SK-N-SH (cell line): ENCODE data around the gene SERF2. TPM values are rescaled to one million over a fixed set of nuclear protein-coding genes. Genes with fewer than 3 reads are reported as not detected.

Experiments
- CTCF ChIA-PET: fragments of 300-600, 350-600 bp; formaldehyde crosslinking; extraction: SDS; loops from one replicate; lab custom pipeline; 2021; lab: Yijun Ruan, JAX
- POLR2A ChIA-PET: fragments of 350-600 bp; sonication (Branson Sonifier 250); formaldehyde crosslinking; extraction: SDS; loops from one replicate; lab custom pipeline; 2020; ENCODE audit warnings: antibody characterized with exemption, inconsistent platforms; lab: Yijun Ruan, JAX
- DNase-seq: peaks from one replicate; pipeline ENCODE4 v3.0.0; 2012
- H2AFZ ChIP-seq: fragments of 200-600 bp; sonication (generic); 2 replicates; pipeline ENCODE4 v1.8.1; 2016; ENCODE audit warnings: antibody characterized with exemption, mild to moderate bottlenecking, low read depth
- H3F3A ChIP-seq: fragments of 200-600 bp; sonication (generic); replicated peaks from 2 replicates; pipeline ENCODE3; 2016; ENCODE audit warnings: antibody characterized with exemption, mild to moderate bottlenecking; ENCODE audit not compliant: insufficient read depth
- H3K27ac ChIP-seq, 2 experiments: fragments of 200-500 bp in 1 of 2; fragments of 200-600 bp in 1 of 2; sonication (Bioruptor generic) in 1 of 2; sonication (generic), shearing (Covaris generic) in 1 of 2; 2 replicates each; pipeline versions ENCODE4 v1.5.1 to v1.6.1; 2014 to 2016; ENCODE audit warnings: low read depth in 2 of 2, inconsistent platforms in 1 of 2, low read length in 1 of 2, mild to moderate bottlenecking in 1 of 2, mixed read lengths in 1 of 2
- H3K27me3 ChIP-seq: fragments of 200-600 bp; sonication (generic), shearing (Covaris generic); 2 replicates; pipeline ENCODE4 v1.6.1; 2016; ENCODE audit warnings: mixed run types; ENCODE audit not compliant: insufficient read depth
- H3K36me3 ChIP-seq, 2 experiments: fragments of 200-500 bp in 1 of 2; fragments of 200-600 bp in 1 of 2; sonication (Bioruptor generic) in 1 of 2; sonication (generic) in 1 of 2; replicated peaks in 1 of 2; 2 replicates each; pipeline versions ENCODE3 to v1.5.1; 2014 to 2016; ENCODE audit warnings: low read length in 1 of 2, mild to moderate bottlenecking in 1 of 2; ENCODE audit not compliant: insufficient read depth in 2 of 2, control insufficient read depth in 1 of 2
- H3K4me1 ChIP-seq, 2 experiments: fragments of 200-500 bp in 1 of 2; fragments of 200-600 bp in 1 of 2; sonication (Bioruptor generic) in 1 of 2; sonication (generic), shearing (Covaris generic) in 1 of 2; 2 replicates each; pipeline versions ENCODE4 v1.5.1 to v1.6.1; 2014 to 2016; ENCODE audit warnings: low read depth in 1 of 2, low read length in 1 of 2, mixed run types in 1 of 2; ENCODE audit not compliant: insufficient read depth in 2 of 2, control insufficient read depth in 1 of 2
- H3K4me2 ChIP-seq: fragments of 200-600 bp; sonication (generic), shearing (Covaris generic); 2 replicates; pipeline ENCODE4 v1.6.1; 2017; ENCODE audit warnings: mixed run types
- H3K4me3 ChIP-seq, 2 experiments: fragments of 200-500 bp in 1 of 2; fragments of 200-600 bp in 1 of 2; sonication (Bioruptor generic) in 1 of 2; sonication (generic), shearing (Covaris generic) in 1 of 2; 2 replicates each; pipeline versions ENCODE4 v1.5.1 to v1.8.1; 2014 to 2016; ENCODE audit warnings: low read depth in 2 of 2, inconsistent platforms in 1 of 2, low read length in 1 of 2, mild to moderate bottlenecking in 1 of 2, mixed read lengths in 1 of 2, moderate library complexity in 1 of 2
- H3K79me2 ChIP-seq: fragments of 200-600 bp; sonication (generic); 2 replicates; pipeline ENCODE4 v1.8.1; 2017; ENCODE audit warnings: mild to moderate bottlenecking; ENCODE audit not compliant: insufficient read depth
- H3K9ac ChIP-seq: fragments of 200-600 bp; sonication (generic); 2 replicates; pipeline ENCODE4 v1.6.1; 2017; ENCODE audit warnings: mixed run types
- H3K9me2 ChIP-seq: fragments of 200-600 bp; sonication (generic); 2 replicates; pipeline ENCODE4 v1.6.1; 2017; ENCODE audit warnings: mixed run types
- H3K9me3 ChIP-seq: fragments of 200-600 bp; sonication (generic); 2 replicates; pipeline ENCODE4 v1.6.1; 2017; ENCODE audit warnings: mixed run types, mild to moderate bottlenecking, moderate library complexity
- H4K20me1 ChIP-seq: fragments of 200-600 bp; sonication (generic); 2 replicates; pipeline ENCODE4 v1.6.1; 2017; ENCODE audit warnings: mild to moderate bottlenecking, mixed run types; ENCODE audit not compliant: insufficient read depth
- CHD2 ChIP-seq: fragments of 150-350 bp; IDR thresholded peaks from 2 replicates; pipeline ENCODE4 v1.6.1; 2018; ENCODE audit warnings: low read length; ENCODE audit not compliant: partially characterized antibody
- EZH2phosphoT487 ChIP-seq: fragments of 200-600 bp; sonication (generic); IDR thresholded peaks from 2 replicates; pipeline ENCODE4 v1.6.1; 2017; ENCODE audit warnings: low read depth, mixed run types, mild to moderate bottlenecking, antibody characterized with exemption, moderate library complexity, borderline replicate concordance
- FOXM1 ChIP-seq: IDR thresholded peaks from 2 replicates; pipeline ENCODE4 v1.4.0; 2012; ENCODE audit warnings: low read depth, mild to moderate bottlenecking
- NFIC ChIP-seq: IDR thresholded peaks from 2 replicates; pipeline ENCODE4 v1.4.0; 2012; ENCODE audit warnings: borderline replicate concordance
- PBX3 ChIP-seq: IDR thresholded peaks from 2 replicates; pipeline ENCODE4; 2012
- RFX5 ChIP-seq: IDR thresholded peaks from 2 replicates; pipeline ENCODE4 v1.6.1; 2012; ENCODE audit warnings: mild to moderate bottlenecking, improper control_type of control experiment, low read length
- USF2 ChIP-seq: fragments of 150-350 bp; IDR thresholded peaks from 2 replicates; pipeline ENCODE4 v1.6.1; 2017; ENCODE audit warnings: antibody characterized with exemption, low read length, low read depth, borderline replicate concordance
- WGBS: methylation state at CpG from one replicate; pipeline ENCODE4 v1.1.6; 2017; ENCODE audit warnings: low lambda C conversion rate; 5-methylcytosine and 5-hydroxymethylcytosine counted together
- polyA plus RNA-seq, 3 experiments: library from polyadenylated mRNA; depleted of rRNA; stranded (reverse); fragments of >200 nt; gene quantifications; 2 replicates each; pipeline ENCODE4 v1.2.3, GENCODE V29; 2012
- TF ChIP-seq, protein P1 (sequence below): fragments of 150-350 bp; IDR thresholded peaks from 2 replicates; pipeline ENCODE4 v1.6.1; 2016; ENCODE audit warnings: mild to moderate bottlenecking, low read depth, low read length
- TF ChIP-seq, protein P2 (sequence below): IDR thresholded peaks from 2 replicates; pipeline ENCODE4 v1.6.1; 2012; ENCODE audit warnings: mild to moderate bottlenecking, low read depth, low read length, moderate library complexity

SERF2 gene
- polyA plus RNA-seq, 1 of the 3 experiments (the other 2 are of a cell fraction), result 1,369 TPM

DNA sequence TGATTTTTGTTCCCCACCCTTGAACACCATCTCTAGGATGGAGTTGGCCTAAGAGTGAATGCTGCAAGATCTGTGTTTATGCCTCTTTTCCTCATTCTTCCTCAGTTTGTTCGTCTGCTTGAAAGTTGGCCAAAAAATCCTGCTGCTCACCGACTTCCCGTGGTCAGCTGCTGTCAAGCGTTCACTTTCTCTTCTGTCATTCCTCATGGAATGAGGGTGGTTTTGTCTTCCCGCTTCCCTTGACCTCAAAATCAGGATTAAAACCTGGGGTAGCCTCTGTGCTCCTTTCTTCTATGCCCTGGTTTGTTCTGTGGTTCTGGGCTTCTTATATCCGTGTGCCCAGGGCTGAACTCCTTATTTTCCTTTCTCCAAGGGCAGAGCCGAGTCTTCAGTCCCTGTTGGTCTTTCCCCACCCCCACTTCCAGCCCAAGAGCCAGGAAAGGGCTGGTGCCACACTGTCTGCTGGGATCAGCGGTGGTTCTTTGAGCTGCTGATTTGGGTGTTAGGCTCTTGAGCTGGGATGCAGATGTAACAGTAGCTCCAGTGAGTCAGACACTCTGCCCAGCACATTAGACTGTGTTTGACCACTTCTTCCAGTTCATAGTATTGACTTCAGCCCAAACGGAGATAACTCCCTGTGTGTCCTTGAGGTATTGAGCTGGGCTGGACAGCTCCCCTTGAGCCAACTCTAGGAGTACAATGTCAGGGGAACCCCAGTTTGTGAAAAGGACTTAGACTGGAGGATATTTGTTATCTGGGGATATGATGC is 2.3 kb downstream of the SERF2 start:
- H3K9ac ChIP-seq, result peak overlapping the region; percentile 100; the same call in 1 of the 2 replicates
- CTCF ChIA-PET, result interaction anchor here (0.7 to 4.1 kb wide), 2 partner anchors 25 to 413 kb away, joined by 3 to 14 read pairs; no protein-coding TSS in a partner anchor
- H3K9me2 ChIP-seq, result no peaks in the 10 kb centered on the region
- no peaks in the 10 kb centered on the region for H3K27me3 ChIP-seq
- H3K4me2 ChIP-seq, result peak overlapping the region; percentile 99
- H2AFZ ChIP-seq, result no peak overlapping the region
- H3K4me3 ChIP-seq, result peak overlapping the region in 1 of 2 experiments; percentile 99; a peak in 2 of 4 replicates
- POLR2A ChIA-PET, result no interaction called here
- H3K36me3 ChIP-seq, result peaks cover 37 to 46% of the 10 kb centered on the region in 2 experiments
- H3K79me2 ChIP-seq, result peaks cover 38% of the 10 kb centered on the region
- H3K27ac ChIP-seq, result peak overlapping the region in 1 of 2 experiments; percentile 48; a peak in 2 of 4 replicates
- H4K20me1 ChIP-seq, result peaks cover 28% of the 10 kb centered on the region
- H3K9me3 ChIP-seq, result no peaks in the 10 kb centered on the region
- DNase-seq, result no peak
- TF ChIP-seq RFX5 (no peak), PBX3 (no peak)
- TF ChIP-seq, protein P1, sequence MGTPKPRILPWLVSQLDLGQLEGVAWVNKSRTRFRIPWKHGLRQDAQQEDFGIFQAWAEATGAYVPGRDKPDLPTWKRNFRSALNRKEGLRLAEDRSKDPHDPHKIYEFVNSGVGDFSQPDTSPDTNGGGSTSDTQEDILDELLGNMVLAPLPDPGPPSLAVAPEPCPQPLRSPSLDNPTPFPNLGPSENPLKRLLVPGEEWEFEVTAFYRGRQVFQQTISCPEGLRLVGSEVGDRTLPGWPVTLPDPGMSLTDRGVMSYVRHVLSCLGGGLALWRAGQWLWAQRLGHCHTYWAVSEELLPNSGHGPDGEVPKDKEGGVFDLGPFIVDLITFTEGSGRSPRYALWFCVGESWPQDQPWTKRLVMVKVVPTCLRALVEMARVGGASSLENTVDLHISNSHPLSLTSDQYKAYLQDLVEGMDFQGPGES, result no peak
- TF ChIP-seq, protein P2, sequence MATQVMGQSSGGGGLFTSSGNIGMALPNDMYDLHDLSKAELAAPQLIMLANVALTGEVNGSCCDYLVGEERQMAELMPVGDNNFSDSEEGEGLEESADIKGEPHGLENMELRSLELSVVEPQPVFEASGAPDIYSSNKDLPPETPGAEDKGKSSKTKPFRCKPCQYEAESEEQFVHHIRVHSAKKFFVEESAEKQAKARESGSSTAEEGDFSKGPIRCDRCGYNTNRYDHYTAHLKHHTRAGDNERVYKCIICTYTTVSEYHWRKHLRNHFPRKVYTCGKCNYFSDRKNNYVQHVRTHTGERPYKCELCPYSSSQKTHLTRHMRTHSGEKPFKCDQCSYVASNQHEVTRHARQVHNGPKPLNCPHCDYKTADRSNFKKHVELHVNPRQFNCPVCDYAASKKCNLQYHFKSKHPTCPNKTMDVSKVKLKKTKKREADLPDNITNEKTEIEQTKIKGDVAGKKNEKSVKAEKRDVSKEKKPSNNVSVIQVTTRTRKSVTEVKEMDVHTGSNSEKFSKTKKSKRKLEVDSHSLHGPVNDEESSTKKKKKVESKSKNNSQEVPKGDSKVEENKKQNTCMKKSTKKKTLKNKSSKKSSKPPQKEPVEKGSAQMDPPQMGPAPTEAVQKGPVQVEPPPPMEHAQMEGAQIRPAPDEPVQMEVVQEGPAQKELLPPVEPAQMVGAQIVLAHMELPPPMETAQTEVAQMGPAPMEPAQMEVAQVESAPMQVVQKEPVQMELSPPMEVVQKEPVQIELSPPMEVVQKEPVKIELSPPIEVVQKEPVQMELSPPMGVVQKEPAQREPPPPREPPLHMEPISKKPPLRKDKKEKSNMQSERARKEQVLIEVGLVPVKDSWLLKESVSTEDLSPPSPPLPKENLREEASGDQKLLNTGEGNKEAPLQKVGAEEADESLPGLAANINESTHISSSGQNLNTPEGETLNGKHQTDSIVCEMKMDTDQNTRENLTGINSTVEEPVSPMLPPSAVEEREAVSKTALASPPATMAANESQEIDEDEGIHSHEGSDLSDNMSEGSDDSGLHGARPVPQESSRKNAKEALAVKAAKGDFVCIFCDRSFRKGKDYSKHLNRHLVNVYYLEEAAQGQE, result peak; percentile 90
- WGBS, result 86% methylated on average over 8 of the region's 9 CpGs
- peaks cover 47% of the 10 kb centered on the region for H3F3A ChIP-seq
- peaks cover 20 to 21% of the 10 kb centered on the region in 2 experiments; a peak in 3 of 4 replicates for H3K4me1 ChIP-seq

DNA sequence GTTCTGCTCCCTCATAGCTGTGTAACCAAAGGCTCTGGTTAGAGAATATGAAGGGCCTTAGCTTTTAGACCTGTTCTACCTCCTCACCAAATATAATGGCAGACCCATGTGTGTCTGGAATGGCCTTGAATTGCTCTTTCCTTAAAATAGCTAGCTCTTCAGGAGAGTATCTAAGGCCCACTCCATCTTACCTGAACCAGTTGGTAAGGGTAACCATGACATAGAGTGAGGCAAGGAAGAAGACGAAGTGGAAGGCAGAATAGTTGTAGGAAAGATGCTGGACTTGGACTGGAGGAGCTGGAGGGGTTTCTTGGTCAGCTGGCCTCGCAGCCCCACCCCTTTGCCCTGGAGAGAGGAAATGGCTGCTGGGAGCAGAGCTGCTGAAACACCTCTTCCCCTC is 3.1 kb downstream of the SERF2 start:
- no peaks in the 10 kb centered on the region for H3K27me3 ChIP-seq
- no peak overlapping the region for H3K9ac ChIP-seq
- H4K20me1 ChIP-seq, result peaks cover 28% of the 10 kb centered on the region
- DNase-seq, result no peak
- peak overlapping the region; percentile 99; the same call in 1 of the 2 replicates for H3K4me2 ChIP-seq
- H3K27ac ChIP-seq, result 0 out of 4 replicates have a peak overlapping the region, but pooled peaks of 1 of the 2 experiments have one; percentile 4
- H2AFZ ChIP-seq, result no peak overlapping the region
- peaks cover 46% of the 10 kb centered on the region for H3F3A ChIP-seq
- WGBS, result 93% methylated on average over 2 of the region's 2 CpGs
- ChIA-PET POLR2A (no interaction called here), CTCF (interaction anchor here (4.1 kb wide), 1 partner anchor 26 kb away, joined by 14 read pairs; no protein-coding TSS in a partner anchor)
- peaks cover 43 to 46% of the 10 kb centered on the region in 2 experiments for H3K36me3 ChIP-seq
- peaks cover 38% of the 10 kb centered on the region for H3K79me2 ChIP-seq
- H3K9me2 ChIP-seq, result no peaks in the 10 kb centered on the region
- peaks cover 20 to 26% of the 10 kb centered on the region in 2 experiments; a peak in 3 of 4 replicates for H3K4me1 ChIP-seq
- H3K4me3 ChIP-seq, result peak overlapping the region in 1 of 2 experiments; percentile 99; a peak in 1 of 4 replicates
- TF ChIP-seq EZH2phosphoT487 (no peak), NFIC (no peak), FOXM1 (no peak), CHD2 (no peak), USF2 (no peak)
- TF ChIP-seq, protein P1, result no peak
- H3K9me3 ChIP-seq, result no peaks in the 10 kb centered on the region
